Heart left ventricle (tissue), 13 donors: ENCODE measurements around the gene STAM.

ENCODE experiments used
- POLR2A ChIP-seq, 2 donors: fragments of 450-650 bp; IDR thresholded peaks; one replicate each; pipeline ENCODE4 v1.6.1; 2017; ENCODE audit warnings: antibody characterized with exemption in 2 of 2, mild to moderate bottlenecking in 2 of 2, moderate library complexity in 2 of 2
- TF ChIP-seq, protein P1 (sequence below), 12 donors: fragments of 200-600 bp; sonication (generic) in 4 of 12; IDR thresholded peaks; one replicate each; pipeline versions ENCODE4 v1.5.0 to v1.8.0; 2018 to 2022; ENCODE audit warnings: antibody characterized with exemption in 12 of 12, mild to moderate bottlenecking in 5 of 12
- donor health status: ischemic (EF 13 %, LVEDD 7.1; RV severe dilation, severe dysfunction).
- donor health status: DM: no; HTN: yes; CAD: no.
- donor health status: DM: no; HTN: no; CAD: no.
- donor health status: ischemic (EF 25% LVEDD 6.9; RV normal size, moderate dysfunction).
- donor health status: ischemic (EF 25% LVEDD 5.7; RV mildly dilated, moderate dysfunction).
- donor health status: ischemic (EF 35%, LVEDD 5.7; RV mildly dilated, moderate dysfunction).
- donor health status: nonischemic (EF 11% LVEDD 7.7; RV severe dilation, severe dysfunction).
- donor health status: DM: yes; HTN: yes; CAD: no.
- donor health status: PGD.
- donor health status: ischemic (EF 29% LVEDD 5.4; RV normal size, mild dysfunction).
- donor health status: nonischemic (EF 23%, LVEDD 6.1; RV moderate dilation, normal function).

DNA sequence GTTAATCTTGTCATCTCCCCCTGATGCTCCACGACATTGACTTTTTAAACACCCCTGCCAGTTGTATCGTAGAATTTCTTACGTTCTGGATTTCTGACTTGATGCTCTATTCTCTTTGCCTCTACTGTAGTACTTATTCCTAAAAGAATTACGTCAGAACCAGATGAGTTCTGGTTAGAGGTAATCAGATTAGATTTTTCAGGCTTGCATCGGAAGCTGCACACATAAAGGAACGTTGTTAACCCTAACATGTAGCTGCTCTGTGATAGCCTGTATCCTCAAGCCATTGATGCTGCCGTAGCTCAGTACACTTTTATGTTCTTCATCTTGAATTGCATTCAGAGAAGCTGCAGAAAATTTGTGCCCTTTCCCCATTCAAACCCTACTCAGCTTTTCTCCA, 81.8 kb downstream of the STAM start:
- TF ChIP-seq, protein P1, sequence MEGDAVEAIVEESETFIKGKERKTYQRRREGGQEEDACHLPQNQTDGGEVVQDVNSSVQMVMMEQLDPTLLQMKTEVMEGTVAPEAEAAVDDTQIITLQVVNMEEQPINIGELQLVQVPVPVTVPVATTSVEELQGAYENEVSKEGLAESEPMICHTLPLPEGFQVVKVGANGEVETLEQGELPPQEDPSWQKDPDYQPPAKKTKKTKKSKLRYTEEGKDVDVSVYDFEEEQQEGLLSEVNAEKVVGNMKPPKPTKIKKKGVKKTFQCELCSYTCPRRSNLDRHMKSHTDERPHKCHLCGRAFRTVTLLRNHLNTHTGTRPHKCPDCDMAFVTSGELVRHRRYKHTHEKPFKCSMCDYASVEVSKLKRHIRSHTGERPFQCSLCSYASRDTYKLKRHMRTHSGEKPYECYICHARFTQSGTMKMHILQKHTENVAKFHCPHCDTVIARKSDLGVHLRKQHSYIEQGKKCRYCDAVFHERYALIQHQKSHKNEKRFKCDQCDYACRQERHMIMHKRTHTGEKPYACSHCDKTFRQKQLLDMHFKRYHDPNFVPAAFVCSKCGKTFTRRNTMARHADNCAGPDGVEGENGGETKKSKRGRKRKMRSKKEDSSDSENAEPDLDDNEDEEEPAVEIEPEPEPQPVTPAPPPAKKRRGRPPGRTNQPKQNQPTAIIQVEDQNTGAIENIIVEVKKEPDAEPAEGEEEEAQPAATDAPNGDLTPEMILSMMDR (IDR thresholded peaks at IDR 0.05), result no peak
- no peak for TF ChIP-seq POLR2A (IDR thresholded peaks at IDR 0.05)
